SK-N-SH treated with all-trans-retinoic acid at 6 μM for 48 hours (cell line): ENCODE measurements around the gene GPR27.

ENCODE experiments used
- ATAC-seq: fragments of 200-7000 bp; cut with Tn5 transposase; 3 replicates; pipeline ENCODE4 v1.9.1; 2020; ENCODE audit warnings: mild to moderate bottlenecking, moderate library complexity
- ARNTL ChIP-seq: fragments of 450-650 bp; formaldehyde crosslinking; IDR thresholded peaks from 2 replicates; pipeline ENCODE4 v1.5.0; 2020; ENCODE audit warnings: low read depth, mild to moderate bottlenecking, moderate library complexity, borderline replicate concordance
- BACH2 ChIP-seq: fragments of 250-450 bp; sonication (Bioruptor Pico); IDR thresholded peaks from 2 replicates; pipeline ENCODE4 v1.9.0; 2021; ENCODE audit warnings: mild to moderate bottlenecking, borderline replicate concordance
- CSDC2 ChIP-seq: fragments of 250-450 bp; sonication (Bioruptor Pico); IDR thresholded peaks from 2 replicates; pipeline ENCODE4 v1.5.0; 2020; ENCODE audit warnings: mild to moderate bottlenecking, moderate library complexity
- ESRRG ChIP-seq: fragments of 250-450 bp; sonication (Bioruptor Pico); IDR thresholded peaks from 2 replicates; pipeline ENCODE4 v1.6.1; 2021; ENCODE audit warnings: mild to moderate bottlenecking
- GLIS3 ChIP-seq: fragments of 250-450 bp; sonication (Bioruptor Pico); IDR thresholded peaks from 2 replicates; pipeline ENCODE4 v1.5.0; 2020; ENCODE audit warnings: mild to moderate bottlenecking, moderate library complexity
- ISL1 ChIP-seq: fragments of 250-450 bp; sonication (Bioruptor Pico); IDR thresholded peaks from 2 replicates; pipeline ENCODE4 v2.1.2; 2022; ENCODE audit warnings: mild to moderate bottlenecking, moderate library complexity
- OSR1 ChIP-seq: fragments of 250-450 bp; sonication (Bioruptor Pico); IDR thresholded peaks from 2 replicates; pipeline ENCODE4 v1.8.0; 2022; ENCODE audit warnings: moderate library complexity, mild to moderate bottlenecking, inconsistent platforms
- PPARA ChIP-seq: fragments of 250-450 bp; sonication (Bioruptor Pico); IDR thresholded peaks from 2 replicates; pipeline ENCODE4 v1.5.0; 2020; ENCODE audit warnings: mild to moderate bottlenecking, borderline replicate concordance
- RARB ChIP-seq: fragments of 250-450 bp; sonication (Bioruptor Pico); IDR thresholded peaks from 2 replicates; pipeline ENCODE4 v1.8.0; 2021; ENCODE audit warnings: mild to moderate bottlenecking, moderate library complexity
- SNAI2 ChIP-seq: fragments of 250-450 bp; sonication (Bioruptor Pico); IDR thresholded peaks from 2 replicates; pipeline ENCODE4 v1.5.0; 2020; ENCODE audit warnings: mild to moderate bottlenecking, moderate library complexity
- TCF4 ChIP-seq: fragments of 250-450 bp; sonication (Bioruptor Pico); IDR thresholded peaks from 2 replicates; pipeline ENCODE4 v1.8.0; 2021; ENCODE audit warnings: mild to moderate bottlenecking, moderate library complexity, borderline replicate concordance
- TOX ChIP-seq: fragments of 250-450 bp; sonication (Bioruptor Pico); IDR thresholded peaks from 2 replicates; pipeline ENCODE4 v1.8.0; 2021; ENCODE audit warnings: mild to moderate bottlenecking, moderate library complexity, borderline replicate concordance
- ZC3H10 ChIP-seq: fragments of 250-450 bp; sonication (Bioruptor Pico); IDR thresholded peaks from 2 replicates; pipeline ENCODE4 v1.5.1; 2021; ENCODE audit warnings: mild to moderate bottlenecking, moderate library complexity
- ZFP3 ChIP-seq: fragments of 250-450 bp; sonication (Bioruptor Pico); IDR thresholded peaks from 2 replicates; pipeline ENCODE4 v1.5.0; 2020; ENCODE audit warnings: mild to moderate bottlenecking, moderate library complexity
- ZFP30 ChIP-seq: fragments of 450-650 bp; formaldehyde crosslinking; IDR thresholded peaks from 2 replicates; pipeline ENCODE4 v1.5.0; 2022; ENCODE audit warnings: mild to moderate bottlenecking, moderate library complexity
- ZNF565 ChIP-seq: fragments of 450-650 bp; formaldehyde crosslinking; conservative IDR thresholded peaks from 2 replicates; pipeline ENCODE4 v1.5.0; 2020; ENCODE audit warnings: low read depth, mild to moderate bottlenecking, moderate library complexity
- ZNF70 ChIP-seq: fragments of 450-650 bp; formaldehyde crosslinking; IDR thresholded peaks from 2 replicates; pipeline ENCODE4 v1.5.0; 2020; ENCODE audit warnings: mild to moderate bottlenecking, moderate library complexity
- ZNF8 ChIP-seq: fragments of 450-650 bp; formaldehyde crosslinking; IDR thresholded peaks from 2 replicates; pipeline ENCODE4 v1.5.0; 2020; ENCODE audit warnings: mild to moderate bottlenecking, moderate library complexity
- TF ChIP-seq, protein P1 (sequence below): fragments of 250-450 bp; sonication (Bioruptor Pico); IDR thresholded peaks from 2 replicates; pipeline ENCODE4 v1.5.1; 2021; ENCODE audit warnings: mild to moderate bottlenecking, moderate library complexity
- TF ChIP-seq, protein P2 (sequence below): fragments of 250-450 bp; sonication (Bioruptor Pico); IDR thresholded peaks from 2 replicates; pipeline ENCODE4 v1.5.1; 2020; ENCODE audit warnings: low read depth, mild to moderate bottlenecking, moderate library complexity
- TF ChIP-seq, protein P3 (sequence below): fragments of 250-450 bp; sonication (Bioruptor Pico); IDR thresholded peaks from 2 replicates; pipeline ENCODE4 v1.8.0; 2021; ENCODE audit warnings: low read depth, mild to moderate bottlenecking, moderate library complexity, borderline replicate concordance
- TF ChIP-seq, protein P4 (sequence below): fragments of 250-450 bp; sonication (Bioruptor Pico); IDR thresholded peaks from 2 replicates; pipeline ENCODE4 v1.8.0; 2020; ENCODE audit warnings: mild to moderate bottlenecking, moderate library complexity, borderline replicate concordance
- TF ChIP-seq, protein P5 (sequence below): fragments of 250-450 bp; sonication (Bioruptor Pico); IDR thresholded peaks from 2 replicates; pipeline ENCODE4 v1.5.0; 2020; ENCODE audit warnings: mild to moderate bottlenecking, moderate library complexity

The GPR27 gene

DNA sequence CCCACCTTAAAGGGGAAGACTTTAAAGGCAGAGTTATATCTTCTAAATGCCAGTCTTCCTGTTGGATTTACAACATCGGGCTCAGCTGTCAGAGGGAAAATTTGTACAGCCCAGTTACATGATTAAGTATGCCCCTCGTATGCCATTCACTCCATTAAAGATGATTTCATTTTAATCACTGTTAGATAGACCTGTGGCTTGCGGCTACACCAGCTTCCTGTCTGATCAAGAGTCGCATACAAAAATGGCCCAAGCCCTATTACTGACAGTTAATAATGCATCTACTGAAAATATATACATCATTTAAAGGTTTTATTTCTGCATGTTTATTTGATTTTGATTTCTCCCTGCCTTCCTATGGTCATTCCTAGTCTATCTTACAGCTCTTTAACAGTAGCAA lies 35.6 kb upstream of the GPR27 start:
- ATAC-seq, result no peak
- TF ChIP-seq, protein P1, sequence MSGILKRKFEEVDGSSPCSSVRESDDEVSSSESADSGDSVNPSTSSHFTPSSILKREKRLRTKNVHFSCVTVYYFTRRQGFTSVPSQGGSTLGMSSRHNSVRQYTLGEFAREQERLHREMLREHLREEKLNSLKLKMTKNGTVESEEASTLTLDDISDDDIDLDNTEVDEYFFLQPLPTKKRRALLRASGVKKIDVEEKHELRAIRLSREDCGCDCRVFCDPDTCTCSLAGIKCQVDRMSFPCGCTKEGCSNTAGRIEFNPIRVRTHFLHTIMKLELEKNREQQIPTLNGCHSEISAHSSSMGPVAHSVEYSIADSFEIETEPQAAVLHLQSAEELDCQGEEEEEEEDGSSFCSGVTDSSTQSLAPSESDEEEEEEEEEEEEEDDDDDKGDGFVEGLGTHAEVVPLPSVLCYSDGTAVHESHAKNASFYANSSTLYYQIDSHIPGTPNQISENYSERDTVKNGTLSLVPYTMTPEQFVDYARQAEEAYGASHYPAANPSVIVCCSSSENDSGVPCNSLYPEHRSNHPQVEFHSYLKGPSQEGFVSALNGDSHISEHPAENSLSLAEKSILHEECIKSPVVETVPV (CRISPR knock-in tag), result no peak
- TF ChIP-seq ESRRG (CRISPR knock-in tag) (no peak), BACH2 (CRISPR knock-in tag) (no peak), SNAI2 (CRISPR knock-in tag) (no peak), RARB (CRISPR knock-in tag) (no peak), TOX (CRISPR knock-in tag) (no peak), ZFP30 (CRISPR knock-in tag) (no peak), ISL1 (no peak), CSDC2 (CRISPR knock-in tag) (no peak), ZC3H10 (no peak), ZNF70 (CRISPR knock-in tag) (no peak), ZFP3 (CRISPR knock-in tag) (no peak), TCF4 (CRISPR knock-in tag) (no peak), OSR1 (no peak), ZNF8 (CRISPR knock-in tag) (no peak), ARNTL (CRISPR knock-in tag) (no peak), ZNF565 (CRISPR knock-in tag) (no peak)
- TF ChIP-seq, protein P2, sequence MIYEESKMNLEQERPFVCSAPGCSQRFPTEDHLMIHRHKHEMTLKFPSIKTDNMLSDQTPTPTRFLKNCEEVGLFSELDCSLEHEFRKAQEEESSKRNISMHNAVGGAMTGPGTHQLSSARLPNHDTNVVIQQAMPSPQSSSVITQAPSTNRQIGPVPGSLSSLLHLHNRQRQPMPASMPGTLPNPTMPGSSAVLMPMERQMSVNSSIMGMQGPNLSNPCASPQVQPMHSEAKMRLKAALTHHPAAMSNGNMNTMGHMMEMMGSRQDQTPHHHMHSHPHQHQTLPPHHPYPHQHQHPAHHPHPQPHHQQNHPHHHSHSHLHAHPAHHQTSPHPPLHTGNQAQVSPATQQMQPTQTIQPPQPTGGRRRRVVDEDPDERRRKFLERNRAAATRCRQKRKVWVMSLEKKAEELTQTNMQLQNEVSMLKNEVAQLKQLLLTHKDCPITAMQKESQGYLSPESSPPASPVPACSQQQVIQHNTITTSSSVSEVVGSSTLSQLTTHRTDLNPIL (CRISPR knock-in tag), result no peak
- TF ChIP-seq, protein P3, sequence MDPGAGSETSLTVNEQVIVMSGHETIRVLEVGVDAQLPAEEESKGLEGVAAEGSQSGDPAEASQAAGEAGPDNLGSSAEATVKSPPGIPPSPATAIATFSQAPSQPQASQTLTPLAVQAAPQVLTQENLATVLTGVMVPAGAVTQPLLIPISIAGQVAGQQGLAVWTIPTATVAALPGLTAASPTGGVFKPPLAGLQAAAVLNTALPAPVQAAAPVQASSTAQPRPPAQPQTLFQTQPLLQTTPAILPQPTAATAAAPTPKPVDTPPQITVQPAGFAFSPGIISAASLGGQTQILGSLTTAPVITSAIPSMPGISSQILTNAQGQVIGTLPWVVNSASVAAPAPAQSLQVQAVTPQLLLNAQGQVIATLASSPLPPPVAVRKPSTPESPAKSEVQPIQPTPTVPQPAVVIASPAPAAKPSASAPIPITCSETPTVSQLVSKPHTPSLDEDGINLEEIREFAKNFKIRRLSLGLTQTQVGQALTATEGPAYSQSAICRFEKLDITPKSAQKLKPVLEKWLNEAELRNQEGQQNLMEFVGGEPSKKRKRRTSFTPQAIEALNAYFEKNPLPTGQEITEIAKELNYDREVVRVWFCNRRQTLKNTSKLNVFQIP (CRISPR knock-in tag), result no peak
- TF ChIP-seq, protein P4, sequence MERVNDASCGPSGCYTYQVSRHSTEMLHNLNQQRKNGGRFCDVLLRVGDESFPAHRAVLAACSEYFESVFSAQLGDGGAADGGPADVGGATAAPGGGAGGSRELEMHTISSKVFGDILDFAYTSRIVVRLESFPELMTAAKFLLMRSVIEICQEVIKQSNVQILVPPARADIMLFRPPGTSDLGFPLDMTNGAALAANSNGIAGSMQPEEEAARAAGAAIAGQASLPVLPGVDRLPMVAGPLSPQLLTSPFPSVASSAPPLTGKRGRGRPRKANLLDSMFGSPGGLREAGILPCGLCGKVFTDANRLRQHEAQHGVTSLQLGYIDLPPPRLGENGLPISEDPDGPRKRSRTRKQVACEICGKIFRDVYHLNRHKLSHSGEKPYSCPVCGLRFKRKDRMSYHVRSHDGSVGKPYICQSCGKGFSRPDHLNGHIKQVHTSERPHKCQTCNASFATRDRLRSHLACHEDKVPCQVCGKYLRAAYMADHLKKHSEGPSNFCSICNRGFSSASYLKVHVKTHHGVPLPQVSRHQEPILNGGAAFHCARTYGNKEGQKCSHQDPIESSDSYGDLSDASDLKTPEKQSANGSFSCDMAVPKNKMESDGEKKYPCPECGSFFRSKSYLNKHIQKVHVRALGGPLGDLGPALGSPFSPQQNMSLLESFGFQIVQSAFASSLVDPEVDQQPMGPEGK (CRISPR knock-in tag), result no peak

DNA sequence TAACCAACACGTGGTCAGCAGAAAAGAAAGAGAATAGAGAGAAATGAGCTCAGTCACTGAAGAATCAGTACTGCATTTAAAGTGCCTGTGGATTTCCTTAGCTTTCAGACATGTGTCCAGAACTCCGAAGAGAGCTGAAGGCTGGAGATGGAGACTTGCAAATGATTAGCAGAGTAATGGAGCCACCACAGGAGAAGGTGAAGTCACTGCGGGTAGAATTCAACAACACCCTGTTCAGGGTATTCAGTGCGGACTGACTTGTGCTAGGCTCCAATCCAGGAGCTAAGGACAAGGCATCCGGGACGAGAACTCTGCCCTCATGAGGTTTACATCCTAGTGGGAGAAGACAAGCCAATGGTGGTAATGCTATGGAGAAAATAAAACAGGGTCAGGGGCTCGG lies 32.7 kb upstream of the GPR27 start:
- ATAC-seq, result no peak
- TF ChIP-seq PPARA (CRISPR knock-in tag), result no peak
- TF ChIP-seq CSDC2 (CRISPR knock-in tag), result no peak
- TF ChIP-seq, protein P3 (CRISPR knock-in tag), result no peak
- no peak for TF ChIP-seq ISL1
- no peak for TF ChIP-seq ZFP3 (CRISPR knock-in tag)
- TF ChIP-seq TOX (CRISPR knock-in tag), result no peak
- TF ChIP-seq ZC3H10, result no peak
- TF ChIP-seq ZNF8 (CRISPR knock-in tag), result no peak
- TF ChIP-seq TCF4 (CRISPR knock-in tag), result no peak
- TF ChIP-seq, protein P5, sequence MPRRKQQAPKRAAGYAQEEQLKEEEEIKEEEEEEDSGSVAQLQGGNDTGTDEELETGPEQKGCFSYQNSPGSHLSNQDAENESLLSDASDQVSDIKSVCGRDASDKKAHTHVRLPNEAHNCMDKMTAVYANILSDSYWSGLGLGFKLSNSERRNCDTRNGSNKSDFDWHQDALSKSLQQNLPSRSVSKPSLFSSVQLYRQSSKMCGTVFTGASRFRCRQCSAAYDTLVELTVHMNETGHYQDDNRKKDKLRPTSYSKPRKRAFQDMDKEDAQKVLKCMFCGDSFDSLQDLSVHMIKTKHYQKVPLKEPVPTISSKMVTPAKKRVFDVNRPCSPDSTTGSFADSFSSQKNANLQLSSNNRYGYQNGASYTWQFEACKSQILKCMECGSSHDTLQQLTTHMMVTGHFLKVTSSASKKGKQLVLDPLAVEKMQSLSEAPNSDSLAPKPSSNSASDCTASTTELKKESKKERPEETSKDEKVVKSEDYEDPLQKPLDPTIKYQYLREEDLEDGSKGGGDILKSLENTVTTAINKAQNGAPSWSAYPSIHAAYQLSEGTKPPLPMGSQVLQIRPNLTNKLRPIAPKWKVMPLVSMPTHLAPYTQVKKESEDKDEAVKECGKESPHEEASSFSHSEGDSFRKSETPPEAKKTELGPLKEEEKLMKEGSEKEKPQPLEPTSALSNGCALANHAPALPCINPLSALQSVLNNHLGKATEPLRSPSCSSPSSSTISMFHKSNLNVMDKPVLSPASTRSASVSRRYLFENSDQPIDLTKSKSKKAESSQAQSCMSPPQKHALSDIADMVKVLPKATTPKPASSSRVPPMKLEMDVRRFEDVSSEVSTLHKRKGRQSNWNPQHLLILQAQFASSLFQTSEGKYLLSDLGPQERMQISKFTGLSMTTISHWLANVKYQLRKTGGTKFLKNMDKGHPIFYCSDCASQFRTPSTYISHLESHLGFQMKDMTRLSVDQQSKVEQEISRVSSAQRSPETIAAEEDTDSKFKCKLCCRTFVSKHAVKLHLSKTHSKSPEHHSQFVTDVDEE, result no peak
- TF ChIP-seq, protein P2 (CRISPR knock-in tag), result no peak
- TF ChIP-seq, protein P1 (CRISPR knock-in tag), result no peak
- no peak for TF ChIP-seq OSR1
- no peak for TF ChIP-seq BACH2 (CRISPR knock-in tag)
- TF ChIP-seq GLIS3 (CRISPR knock-in tag), result no peak
- TF ChIP-seq ZFP30 (CRISPR knock-in tag), result no peak
